Pancreas (tissue), 10 donors: ENCODE results near the gene CRPPA. TPM values are rescaled to one million over a fixed set of nuclear protein-coding genes. Genes with fewer than 3 reads are reported as not detected.

Source experiments
- ATAC-seq, 4 donors: fragments of 200-7000 bp; cut with Tn5 transposase; one replicate each; pipeline versions ENCODE4 v1.8.0 to v1.9.1; 2020; ENCODE audit warnings: mild to moderate bottlenecking in 4 of 4, moderate library complexity in 4 of 4
- DNase-seq, 6 donors: peaks; one replicate each; pipeline ENCODE4 v3.0.0-alpha.2; 2020
- FAIRE-seq: peaks from 2 replicates; lab custom pipeline; 2012; peaks lifted over from hg19 to GRCh38; lab: Jason Lieb, UNC
- H3K27ac ChIP-seq, 4 donors: fragments of 200-600 bp; sonication (generic); 1 replicate in 3 of 4; 2 replicates in 1 of 4; pipeline versions ENCODE4 v1.5.0 to v1.8.0; 2020
- H3K27me3 ChIP-seq, 4 donors: fragments of 200-600 bp; one replicate each; pipeline ENCODE4 v1.8.0; 2021
- H3K36me3 ChIP-seq, 3 donors: fragments of 200-600 bp; sonication (generic) in 1 of 3; one replicate each; pipeline versions ENCODE4 v1.5.0 to v1.8.0; 2020 to 2021
- H3K4me1 ChIP-seq, 3 donors: fragments of 200-600 bp; one replicate each; pipeline ENCODE4 v1.8.0; 2021
- H3K4me3 ChIP-seq, 4 donors: fragments of 200-600 bp; sonication (generic) in 2 of 4; one replicate each; pipeline versions ENCODE4 v1.5.0 to v1.8.0; 2020 to 2021
- H3K9me3 ChIP-seq, 4 donors: fragments of 200-600 bp; one replicate each; pipeline ENCODE4 v1.8.0; 2021
- WGBS, 2 donors: extraction: QIAGEN DNeasy Blood & Tissue Kit; methylation state at CpG; one replicate each; pipeline ENCODE4 v1.1.7; 2013; 5-methylcytosine and 5-hydroxymethylcytosine counted together
- intact Hi-C, 3 donors: fragments of 100-400 bp; cut with DNase I; formaldehyde crosslinking; loops; one replicate each; pipeline versions ENCODE4 v1.11.1 to v1.14.2; 2022
- polyA plus RNA-seq, 2 donors: library from polyadenylated mRNA; stranded (reverse); fragments of 200-250 nt; gene quantifications; one replicate each; pipeline ENCODE4 v1.2.3, GENCODE V29; 2013
- total RNA-seq, 6 donors: library from RNA; stranded (reverse); fragmentation: NEBNext Ultra II Directional in 4 of 6; extraction: Animal tissue kit (Norgen Biotek cat#: 25700) in 4 of 6; gene quantifications; one replicate each; pipeline versions ENCODE4 v1.2.1 to v1.2.4, GENCODE V29; 2021 to 2023
- TF ChIP-seq, protein P1 (sequence below), 4 donors: fragments of 200-600 bp; sonication (generic) in 3 of 4; IDR thresholded peaks; one replicate each; pipeline versions ENCODE4 v1.5.0 to v1.8.0; 2021; ENCODE audit warnings: antibody characterized with exemption in 4 of 4
- donor health status: healthy with polysubstance abuse.
- donor health status: DM: no; HTN: no; CAD: no; lungs with moderate emphysema.
- donor health status: DM: no; HTN: no; CAD: no.
- donor health status: control.
- donor health status: control.
- donor health status: Bipolar disorder and iron deficiency.
- donor health status: DM: yes; HTN: yes; CAD: no.
- donor health status: DM: no; HTN: no; CAD: no.
- donor health status: DM: no; HTN: no; CAD: no.
- donor health status: DM: yes; HTN: yes; CAD: no.

The CRPPA gene
- total and polyA plus RNA-seq, 8 donors: 0.53 to 2.2 (median 1.5) TPM

DNA sequence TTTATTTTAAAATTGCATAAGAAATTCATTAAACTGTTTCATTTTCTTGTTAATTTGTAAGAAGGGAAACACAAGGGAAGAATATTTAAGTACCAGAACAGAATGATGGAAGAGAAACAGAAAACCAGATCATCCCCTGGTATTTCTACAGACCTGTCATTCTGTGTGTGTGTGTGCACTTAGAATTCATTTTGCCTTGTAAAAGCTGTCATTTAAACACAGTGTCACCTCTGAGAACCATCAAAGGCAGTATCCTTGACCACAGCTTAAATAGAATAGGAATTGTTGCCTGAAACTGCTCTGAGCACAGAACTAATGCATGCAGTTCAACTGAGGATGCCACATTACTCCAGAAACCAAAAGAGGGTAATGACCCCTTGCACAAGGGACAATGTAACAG is 6.8 kb upstream of the CRPPA start:
- intact Hi-C loops: no loop called here

DNA sequence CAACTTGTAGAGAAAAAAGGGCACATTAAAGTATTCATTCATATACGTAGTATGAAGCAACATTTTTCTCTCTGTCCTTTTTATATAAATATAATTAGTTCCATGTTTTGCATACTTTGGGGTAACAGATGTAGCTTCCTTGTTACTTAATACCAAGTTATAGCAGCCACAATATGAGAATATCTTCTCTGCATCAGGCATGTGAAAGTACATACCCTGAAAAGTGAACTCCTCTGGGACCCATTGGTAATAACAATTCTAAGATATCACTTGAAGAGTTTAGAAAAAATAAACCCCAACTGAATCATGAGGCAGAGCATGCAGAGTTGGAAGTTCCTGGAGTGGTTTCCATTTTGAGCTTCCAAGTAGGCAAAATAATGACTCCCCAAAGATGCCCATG is 2.4 kb upstream of the CRPPA start:
- no peak for ATAC-seq
- Histone ChIP-seq H3K27ac (no peak overlapping the region), H3K27me3 (no peaks in the 10 kb centered on the region), H3K9me3 (no peaks in the 10 kb centered on the region), H3K4me1 (peaks cover 0 to 13% (median 9%) of the 10 kb centered on the region in 3 donors), H3K36me3 (no peaks in the 10 kb centered on the region), H3K4me3 (no peak overlapping the region)
- TF ChIP-seq, protein P1, sequence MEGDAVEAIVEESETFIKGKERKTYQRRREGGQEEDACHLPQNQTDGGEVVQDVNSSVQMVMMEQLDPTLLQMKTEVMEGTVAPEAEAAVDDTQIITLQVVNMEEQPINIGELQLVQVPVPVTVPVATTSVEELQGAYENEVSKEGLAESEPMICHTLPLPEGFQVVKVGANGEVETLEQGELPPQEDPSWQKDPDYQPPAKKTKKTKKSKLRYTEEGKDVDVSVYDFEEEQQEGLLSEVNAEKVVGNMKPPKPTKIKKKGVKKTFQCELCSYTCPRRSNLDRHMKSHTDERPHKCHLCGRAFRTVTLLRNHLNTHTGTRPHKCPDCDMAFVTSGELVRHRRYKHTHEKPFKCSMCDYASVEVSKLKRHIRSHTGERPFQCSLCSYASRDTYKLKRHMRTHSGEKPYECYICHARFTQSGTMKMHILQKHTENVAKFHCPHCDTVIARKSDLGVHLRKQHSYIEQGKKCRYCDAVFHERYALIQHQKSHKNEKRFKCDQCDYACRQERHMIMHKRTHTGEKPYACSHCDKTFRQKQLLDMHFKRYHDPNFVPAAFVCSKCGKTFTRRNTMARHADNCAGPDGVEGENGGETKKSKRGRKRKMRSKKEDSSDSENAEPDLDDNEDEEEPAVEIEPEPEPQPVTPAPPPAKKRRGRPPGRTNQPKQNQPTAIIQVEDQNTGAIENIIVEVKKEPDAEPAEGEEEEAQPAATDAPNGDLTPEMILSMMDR (IDR thresholded peaks at IDR 0.05): no peak
- intact Hi-C loops: no loop called here
- no peak for FAIRE-seq
- no peak for DNase-seq
- WGBS, 2 donors: 51 to 92% methylated on average over 1 of the region's 1 CpG

More for the DNA sequence above, 6.8 kb upstream of the CRPPA start:
- FAIRE-seq: no peak
- no peak overlapping the region for H3K4me3 ChIP-seq
- H3K27ac ChIP-seq: no peak overlapping the region
- no peaks in the 10 kb centered on the region for H3K27me3 ChIP-seq
- H3K9me3 ChIP-seq: no peaks in the 10 kb centered on the region
- no peak for ATAC-seq
- TF ChIP-seq, protein P1 (IDR thresholded peaks at IDR 0.05): no peak
- no peaks in the 10 kb centered on the region for H3K4me1 ChIP-seq
- H3K36me3 ChIP-seq: no peaks in the 10 kb centered on the region
- DNase-seq: no peak

DNA sequence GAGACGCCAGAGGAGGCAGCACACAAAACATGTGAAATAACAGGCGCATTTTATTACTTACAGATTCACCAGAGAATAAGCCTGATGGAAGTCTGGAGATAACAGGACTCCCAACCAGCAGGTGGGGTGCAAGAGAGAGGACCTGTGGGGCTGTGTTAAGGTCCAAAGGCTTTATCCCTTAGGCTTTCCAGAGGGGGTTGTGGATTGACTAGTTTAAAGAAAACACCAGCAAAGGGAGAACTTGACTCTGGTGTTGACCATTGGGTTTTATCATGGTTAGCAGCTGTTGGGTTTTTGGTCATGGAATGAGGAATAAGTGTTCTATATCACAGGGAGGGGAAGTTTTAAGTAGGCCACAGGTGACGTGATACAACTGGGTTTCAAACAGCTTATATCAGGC is 1.6 kb upstream of the CRPPA start:
- Histone ChIP-seq H3K9me3 (no peaks in the 10 kb centered on the region), H3K4me3 (no peak overlapping the region), H3K36me3 (no peaks in the 10 kb centered on the region), H3K27me3 (no peaks in the 10 kb centered on the region), H3K4me1 (peaks cover 0 to 13% (median 9%) of the 10 kb centered on the region in 3 donors), H3K27ac (no peak overlapping the region)
- TF ChIP-seq, protein P1 (IDR thresholded peaks at IDR 0.05): no peak
- ATAC-seq (no peak), DNase-seq (no peak), FAIRE-seq (no peak)
- WGBS, 2 donors: 83 to 90% methylated on average over 3 of the region's 3 CpGs
- intact Hi-C loops: no loop called here

DNA sequence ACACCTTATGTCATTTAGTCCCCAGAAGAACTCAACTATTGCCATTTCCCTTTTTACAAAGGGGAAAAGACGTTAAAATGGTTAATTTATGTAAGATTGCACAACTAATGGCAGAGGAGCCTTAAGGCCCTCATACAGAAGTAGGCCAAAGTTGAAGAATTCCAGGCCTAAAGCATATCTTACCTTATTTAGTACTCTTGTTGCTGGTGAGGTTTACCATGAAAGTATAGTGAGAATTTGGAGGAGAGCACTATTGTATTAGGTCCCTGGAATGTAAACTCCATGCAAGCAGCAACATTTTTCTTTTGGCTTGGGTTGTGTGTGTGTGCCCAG is 731 bp upstream of the CRPPA start:
- FAIRE-seq (no peak), DNase-seq (no peak), ATAC-seq (no peak)
- Histone ChIP-seq H3K27me3 (no peaks in the 10 kb centered on the region), H3K9me3 (no peaks in the 10 kb centered on the region), H3K4me3 (peak overlapping the region in 1 of 4 donors; percentile 79), H3K36me3 (no peaks in the 10 kb centered on the region), H3K27ac (peak overlapping the region; percentile 93 to 99 (median 96)), H3K4me1 (peaks cover 0 to 13% (median 9%) of the 10 kb centered on the region in 3 donors)
- intact Hi-C loops: no loop called here
- TF ChIP-seq, protein P1 (IDR thresholded peaks at IDR 0.05): no peak
- 44 to 65% methylated on average over 1 of the region's 1 CpG for WGBS, 2 donors

DNA sequence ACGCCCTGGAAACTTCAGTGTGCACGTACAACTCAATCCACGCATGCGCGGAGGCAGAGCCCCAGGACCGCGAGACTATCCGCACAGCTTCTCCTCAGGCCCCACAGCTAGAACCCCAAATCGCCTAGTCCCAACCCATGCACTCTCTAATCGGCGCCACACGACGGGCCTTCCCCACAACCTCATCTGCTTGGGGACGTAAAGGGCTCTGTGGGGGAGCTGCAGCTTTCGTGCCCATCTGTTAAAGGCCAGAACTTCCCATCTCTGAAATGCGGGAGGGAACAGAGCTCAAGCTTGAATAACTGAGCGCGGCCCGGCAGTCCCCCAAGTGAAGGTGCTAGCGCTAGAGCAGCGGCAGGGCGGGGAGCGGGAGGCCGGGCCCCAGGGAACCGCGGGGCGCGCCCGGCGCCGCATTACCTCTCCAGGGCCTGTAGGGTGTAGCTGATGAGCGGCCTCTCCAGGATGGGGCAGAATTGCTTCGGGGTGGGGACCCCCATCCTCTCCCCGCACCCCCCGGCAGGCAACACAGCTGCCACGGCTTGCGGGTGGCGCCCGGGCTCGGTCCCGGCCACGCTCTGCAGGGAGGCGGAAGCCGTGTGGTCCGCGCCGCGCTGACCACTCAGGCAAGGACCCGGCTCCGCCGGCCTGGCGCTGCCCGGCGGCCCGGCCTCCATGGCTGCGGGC is 547 bp downstream of the CRPPA start:
- TF ChIP-seq, protein P1 (IDR thresholded peaks at IDR 0.05): peak in 1 of 4 donors; percentile 25
- H3K4me3 ChIP-seq: peak overlapping the region; percentile 47 to 79 (median 62)
- H3K4me1 ChIP-seq: peaks cover 0 to 13% (median 9%) of the 10 kb centered on the region in 3 donors
- 0 to 1% methylated on average over 41 to 56 of the region's 56 CpGs for WGBS, 2 donors
- DNase-seq (peak; percentile 83 to 94 (median 86)), FAIRE-seq (no peak), ATAC-seq (peak; percentile 85 to 93 (median 88))
- no peaks in the 10 kb centered on the region for H3K36me3 ChIP-seq
- no peaks in the 10 kb centered on the region for H3K9me3 ChIP-seq
- intact Hi-C loops: no loop called here
- H3K27ac ChIP-seq: peak overlapping the region; percentile 93 to 99 (median 96)
- no peaks in the 10 kb centered on the region for H3K27me3 ChIP-seq
